ENCODE data around the gene DLX5. TPM values are rescaled to one million over a fixed set of nuclear protein-coding genes. Genes with fewer than 3 reads are reported as not detected.
A peak's percentile ranks its signal among the peaks of the same experiment; 100 is the strongest.

The DLX5 gene
- total and polyA plus RNA-seq, 2 donors (not counting 3 experiments of a cell fraction or from before 2014, with no cell fraction given) = not detected

- Histone ChIP-seq H4K20me1 (replicated peaks; ENCODE audit: control insufficient read depth, extremely low read depth, insufficient read depth, low read length) (no peaks in the 10 kb centered on the region), H3K4me1 (ENCODE audit: control insufficient read depth, extremely low read depth, insufficient read depth, low read length) (peaks cover 3% of the 10 kb centered on the region), H3K27ac (ENCODE audit: insufficient read depth, low read depth, low read length) (no peak overlapping the region), H3K4me2 (ENCODE audit: insufficient read depth, low read length) (no peak overlapping the region), H3K9me3 (replicated peaks; ENCODE audit: control insufficient read depth, insufficient read depth, low read length) (no peaks in the 10 kb centered on the region), H2AFZ (ENCODE audit: low read depth, low read length) (no peak overlapping the region), H3K9me1 (replicated peaks; ENCODE audit: control insufficient read depth, extremely low read depth, insufficient read depth, low read length) (no peaks in the 10 kb centered on the region), H3K36me3 (ENCODE audit: control insufficient read depth in 2 of 2, extremely low read depth in 1 of 2, insufficient read depth in 2 of 2, low read length in 2 of 2) (no peaks in the 10 kb centered on the region), H3K4me3 (replicated peaks in 1 of 3; ENCODE audit: insufficient read depth in 1 of 3, low read depth in 1 of 3, low read length in 3 of 3) (no peak overlapping the region), H3K27me3 (ENCODE audit: control insufficient read depth in 2 of 2, insufficient read depth in 2 of 2, low read length in 2 of 2) (peaks cover 79 to 93% of the 10 kb centered on the region in 2 experiments), H3K79me2 (ENCODE audit: control insufficient read depth, insufficient read depth, low read length) (no peaks in the 10 kb centered on the region), H3K9ac (replicated peaks; ENCODE audit: extremely low read depth, insufficient read depth, low read length) (no peak overlapping the region)
- ChIA-PET POLR2A (no interaction called here), CTCF (interaction anchor here (1.6 to 2.3 kb wide), 2 partner anchors 10 to 17 kb away, joined by 4 to 11 read pairs; no protein-coding TSS in a partner anchor)
- intact Hi-C loops (cut with micrococcal nuclease) = loop anchor here (5.0 kb wide), 1 partner anchor 688 kb away; the partner anchor contains the start of gene SLC25A13
- FAIRE-seq = no peak
- dilution Hi-C loops (cut with MboI; ENCODE audit: extremely low pct_ligation_motif_present, low sequenced_read_pairs) = no loop called here
- DNase-seq (ENCODE audit: low read depth, low spot score) = no peak
- TF ChIP-seq EZH2 (IDR thresholded peaks at IDR 0.05; ENCODE audit: borderline replicate concordance, low read depth, low read length, severe bottlenecking) (peak; percentile 58), GATA2 (IDR thresholded peaks at IDR 0.05; ENCODE audit: insufficient read depth, insufficient read length, low read depth, low read length) (no peak)
- no TSS peak for BruUV-seq (replicated peaks)
Observed at GRCh38 chr7:97009753-97010732, 14.6 kb downstream of the DLX5 start.

- no peak for DNase-seq (ENCODE audit: low read depth, low spot score)
- Histone ChIP-seq H4K20me1 (replicated peaks; ENCODE audit: control insufficient read depth, extremely low read depth, insufficient read depth, low read length) (no peaks in the 10 kb centered on the region), H2AFZ (ENCODE audit: low read depth, low read length) (no peak overlapping the region), H3K9me3 (replicated peaks; ENCODE audit: control insufficient read depth, insufficient read depth, low read length) (no peaks in the 10 kb centered on the region), H3K9ac (replicated peaks; ENCODE audit: extremely low read depth, insufficient read depth, low read length) (no peak overlapping the region), H3K4me2 (ENCODE audit: insufficient read depth, low read length) (no peak overlapping the region), H3K4me1 (ENCODE audit: control insufficient read depth, extremely low read depth, insufficient read depth, low read length) (peaks cover 3% of the 10 kb centered on the region), H3K27me3 (ENCODE audit: control insufficient read depth in 2 of 2, insufficient read depth in 2 of 2, low read length in 2 of 2) (peaks cover 81 to 93% of the 10 kb centered on the region in 2 experiments), H3K4me3 (replicated peaks in 1 of 3; ENCODE audit: insufficient read depth in 1 of 3, low read depth in 1 of 3, low read length in 3 of 3) (no peak overlapping the region), H3K9me1 (replicated peaks; ENCODE audit: control insufficient read depth, extremely low read depth, insufficient read depth, low read length) (no peaks in the 10 kb centered on the region), H3K36me3 (ENCODE audit: control insufficient read depth in 2 of 2, extremely low read depth in 1 of 2, insufficient read depth in 2 of 2, low read length in 2 of 2) (no peaks in the 10 kb centered on the region), H3K79me2 (ENCODE audit: control insufficient read depth, insufficient read depth, low read length) (no peaks in the 10 kb centered on the region), H3K27ac (ENCODE audit: insufficient read depth, low read depth, low read length) (no peak overlapping the region)
- CTCF ChIA-PET = interaction anchor here (1.1 to 2.3 kb wide), 3 partner anchors 8 to 136 kb away, joined by 3 to 11 read pairs (median 4); no protein-coding TSS in a partner anchor
- POLR2A ChIA-PET = no interaction called here
- intact Hi-C loops (cut with micrococcal nuclease) (loop anchor here (5.0 kb wide), 1 partner anchor 686 kb away; the partner anchor contains the start of gene SLC25A13), dilution Hi-C loops (cut with MboI; ENCODE audit: extremely low pct_ligation_motif_present, low sequenced_read_pairs) (no loop called here)
- no TSS peak for BruUV-seq (replicated peaks)
- no peak for FAIRE-seq
- no peak for TF ChIP-seq JUN (IDR thresholded peaks at IDR 0.05; ENCODE audit: borderline replicate concordance, insufficient read depth, insufficient read length, low read depth)
Observed at GRCh38 chr7:97008275-97008917, 16.2 kb downstream of the DLX5 start.

Measured in endothelial cell of umbilical vein (primary cell).